GM04503 (cell line): Measurements from ENCODE around the gene SLC4A2.

ENCODE experiments used
- DNase-seq: peaks from one replicate; pipeline ENCODE4 v3.0.0-alpha.2; 2012; ENCODE audit warnings: low read depth

The SLC4A2 gene

GRCh38 chr7:151115121-151115835 lies 55.9 kb downstream of the SLC4A2 start:
- no peak for DNase-seq

- DNase-seq = no peak
Observed at GRCh38 chr7:151115836-151116418, 56.5 kb downstream of the SLC4A2 start.

GRCh38 chr7:151116603-151117440 lies 57.4 kb downstream of the SLC4A2 start:
- DNase-seq = no peak

GRCh38 chr7:151117565-151117964 lies 58.2 kb downstream of the SLC4A2 start:
- no peak for DNase-seq

- no peak for DNase-seq
Observed at GRCh38 chr7:151118108-151119054, 59.0 kb downstream of the SLC4A2 start.

GRCh38 chr7:151119055-151119415 lies 59.6 kb downstream of the SLC4A2 start:
- no peak for DNase-seq

- no peak for DNase-seq
Observed at GRCh38 chr7:151119902-151120301, 60.5 kb downstream of the SLC4A2 start.

GRCh38 chr7:151120896-151121295 lies 61.5 kb downstream of the SLC4A2 start:
- no peak for DNase-seq

- DNase-seq = no peak
Observed at GRCh38 chr7:151121380-151122170, 62.2 kb downstream of the SLC4A2 start.

GRCh38 chr7:151122276-151122675 lies 62.9 kb downstream of the SLC4A2 start:
- DNase-seq = no peak

- no peak for DNase-seq
Observed at GRCh38 chr7:151122796-151123157, 63.4 kb downstream of the SLC4A2 start.

- no peak for DNase-seq
Observed at GRCh38 chr7:151123158-151123821, 63.9 kb downstream of the SLC4A2 start.

- DNase-seq = no peak
Observed at GRCh38 chr7:151123822-151124464, 64.6 kb downstream of the SLC4A2 start.

- no peak for DNase-seq
Observed at GRCh38 chr7:151124481-151124880, 65.1 kb downstream of the SLC4A2 start.

GRCh38 chr7:151124899-151125399 lies 65.6 kb downstream of the SLC4A2 start:
- DNase-seq = no peak

GRCh38 chr7:151125470-151125845 lies 66.1 kb downstream of the SLC4A2 start:
- no peak for DNase-seq

GRCh38 chr7:151125846-151126481 lies 66.6 kb downstream of the SLC4A2 start:
- DNase-seq = no peak
